Measurements from ENCODE around the gene UNC13D. TPM values are rescaled to one million over a fixed set of nuclear protein-coding genes. Genes with fewer than 3 reads are reported as not detected.
A peak's percentile ranks its signal among the peaks of the same experiment; 100 is the strongest.

UNC13D gene
- total RNA-seq, 4 donors from 2014 or later, result 3.0 to 48.3 (median 16.2) TPM

- intact Hi-C loops (cut with DNase I; ENCODE audit: low total_unique reads) (loop anchor here (10.0 kb wide), 1 partner anchor 66 kb away; the partner anchor contains the start of gene UNK), in situ Hi-C loops (cut with MboI; ENCODE audit: low pct_ligation_motif_present in 1 of 4, low pct_unique_long_range_greater_than_20kb in 1 of 4, low sequenced_read_pairs in 3 of 4) (no loop called here)
- Histone ChIP-seq H3K36me3 (peaks cover 0 to 50% (median 21%) of the 10 kb centered on the region in 4 donors), H3K27ac (peak overlapping the region; percentile 42 to 68 (median 55)), H3K27me3 (no peaks in the 10 kb centered on the region), H3K9me3 (no peaks in the 10 kb centered on the region), H3K4me1 (peaks cover 11 to 51% (median 25%) of the 10 kb centered on the region in 4 donors), H3K4me3 (no peak overlapping the region)
- DNase-seq, result no peak
- 80 to 92% methylated on average over 2 to 12 of the region's 12 CpGs for WGBS, 2 donors (ENCODE audit: low coverage in 1 of 2)
- TF ChIP-seq EP300 (IDR thresholded peaks at IDR 0.05; ENCODE audit: low read depth) (no peak), POLR2A (IDR thresholded peaks at IDR 0.05) (no peak), POLR2AphosphoS5 (IDR thresholded peaks at IDR 0.05) (no peak), CTCF (IDR thresholded peaks at IDR 0.05) (no peak)
These were observed 6.9 kb upstream of the UNC13D start for GRCh38 chr17:75850928-75851692.

- DNase-seq, result no peak
- intact Hi-C loops (cut with DNase I; ENCODE audit: low total_unique reads), result loop anchor here (10.0 kb wide), 1 partner anchor 65 kb away; the partner anchor contains the start of gene UNK
- H3K27ac ChIP-seq, result peak overlapping the region in 2 of 4 donors; percentile 22 to 28
These were observed 5.5 kb upstream of the UNC13D start for GRCh38 chr17:75849724-75850123.

GRCh38 chr17:75849279-75849646 is 5.1 kb upstream of the UNC13D start:
- intact Hi-C loops (cut with DNase I; ENCODE audit: low total_unique reads), result no loop called here

More at GRCh38 chr17:75849724-75850123, 5.5 kb upstream of the UNC13D start:
- Histone ChIP-seq H3K27me3 (no peaks in the 10 kb centered on the region), H3K36me3 (peaks cover 0 to 51% (median 21%) of the 10 kb centered on the region in 4 donors), H3K9me3 (no peaks in the 10 kb centered on the region), H3K4me1 (peaks cover 24 to 64% (median 36%) of the 10 kb centered on the region in 4 donors), H3K4me3 (no peak overlapping the region)
- no peak for TF ChIP-seq POLR2A (IDR thresholded peaks at IDR 0.05)
- TF ChIP-seq EP300 (IDR thresholded peaks at IDR 0.05; ENCODE audit: low read depth), result no peak
- TF ChIP-seq CTCF (IDR thresholded peaks at IDR 0.05), result no peak
- no peak for TF ChIP-seq POLR2AphosphoS5 (IDR thresholded peaks at IDR 0.05)
- in situ Hi-C loops (cut with MboI; ENCODE audit: low pct_ligation_motif_present in 1 of 4, low pct_unique_long_range_greater_than_20kb in 1 of 4, low sequenced_read_pairs in 3 of 4), result no loop called here
- WGBS, 2 donors (ENCODE audit: low coverage in 1 of 2), result 81 to 82% methylated on average over 7 to 9 of the region's 9 CpGs

More at GRCh38 chr17:75849279-75849646, 5.1 kb upstream of the UNC13D start:
- Histone ChIP-seq H3K9me3 (no peaks in the 10 kb centered on the region), H3K27me3 (no peaks in the 10 kb centered on the region), H3K27ac (peak overlapping the region in 3 of 4 donors; percentile 22 to 44 (median 28)), H3K4me3 (no peak overlapping the region), H3K36me3 (peaks cover 0 to 51% (median 21%) of the 10 kb centered on the region in 4 donors), H3K4me1 (peaks cover 28 to 66% (median 37%) of the 10 kb centered on the region in 4 donors)
- TF ChIP-seq POLR2A (IDR thresholded peaks at IDR 0.05), result no peak
- TF ChIP-seq EP300 (IDR thresholded peaks at IDR 0.05; ENCODE audit: low read depth), result no peak
- no peak for TF ChIP-seq POLR2AphosphoS5 (IDR thresholded peaks at IDR 0.05)
- no peak for TF ChIP-seq CTCF (IDR thresholded peaks at IDR 0.05)
- no peak for DNase-seq
- in situ Hi-C loops (cut with MboI; ENCODE audit: low pct_ligation_motif_present in 1 of 4, low pct_unique_long_range_greater_than_20kb in 1 of 4, low sequenced_read_pairs in 3 of 4), result no loop called here
- 96% methylated on average over 11 of the region's 11 CpGs; no CpG with 5 or more reads in 1 of the 2 donors for WGBS, 2 donors (ENCODE audit: low coverage in 1 of 2)

Measured in transverse colon (tissue), 4 donors.